Endothelial cell of umbilical vein (primary cell): Measurements from ENCODE around the gene ATXN7L1.

Experiments used
- EZH2 ChIP-seq: IDR thresholded peaks from 2 replicates; pipeline ENCODE4 v1.6.1; 2012; ENCODE audit warnings: borderline replicate concordance, low read depth, mild to moderate bottlenecking, moderate library complexity, low read length, inconsistent platforms; ENCODE audit not compliant: severe bottlenecking
- FOS ChIP-seq: IDR thresholded peaks from 2 replicates; pipeline ENCODE4 v1.6.1; 2011; ENCODE audit warnings: mild to moderate bottlenecking, low read length, moderate library complexity, borderline replicate concordance; ENCODE audit not compliant: insufficient read depth
- MYC ChIP-seq: IDR thresholded peaks from one replicate; pipeline ENCODE4 v1.6.1; 2011; ENCODE audit warnings: mild to moderate bottlenecking, low read depth, low read length
- POLR2A ChIP-seq: IDR thresholded peaks from 2 replicates; pipeline ENCODE4 v1.6.1; 2012; ENCODE audit warnings: low read depth, mild to moderate bottlenecking, control low read depth, low read length
- POLR2AphosphoS5 ChIP-seq: IDR thresholded peaks from 2 replicates; pipeline ENCODE4 v1.6.1; 2012; ENCODE audit warnings: low read depth, mild to moderate bottlenecking, control low read depth, low read length, moderate library complexity; ENCODE audit not compliant: insufficient read depth
- TF ChIP-seq, protein P1 (sequence below): IDR thresholded peaks from 2 replicates; pipeline ENCODE4 v1.6.1; 2011; ENCODE audit not compliant: insufficient read depth, insufficient read length
- TF ChIP-seq, protein P2 (sequence below), 2 donors: IDR thresholded peaks; 1 replicate in 1 of 2; 2 replicates in 1 of 2; pipeline ENCODE4 v1.5.1; 2011; ENCODE audit warnings: low read length in 2 of 2, mild to moderate bottlenecking in 2 of 2, moderate library complexity in 2 of 2, control low read depth in 1 of 2, inconsistent platforms in 1 of 2, low read depth in 1 of 2; ENCODE audit not compliant: insufficient read depth in 1 of 2; ENCODE audit errors: extremely low read depth in 1 of 2

DNA sequence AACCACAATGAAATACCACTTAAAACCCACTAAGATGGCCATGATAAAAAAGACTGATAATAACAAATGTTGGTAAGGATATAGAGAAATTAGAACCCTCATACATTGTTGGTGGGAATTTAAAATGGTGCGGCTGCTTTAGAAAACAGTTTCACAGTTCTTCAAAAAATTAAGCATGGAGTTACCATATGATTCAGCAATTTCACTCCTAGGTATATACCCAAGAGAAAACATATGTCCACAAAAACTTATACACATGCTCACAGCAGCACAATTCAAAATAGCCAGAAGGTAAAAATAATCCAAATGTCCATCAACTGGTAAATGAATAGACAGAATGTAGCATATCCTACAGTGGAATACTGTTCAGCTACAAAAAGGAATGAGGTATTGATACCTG lies 30.0 kb downstream of the ATXN7L1 start:
- TF ChIP-seq, protein P1, sequence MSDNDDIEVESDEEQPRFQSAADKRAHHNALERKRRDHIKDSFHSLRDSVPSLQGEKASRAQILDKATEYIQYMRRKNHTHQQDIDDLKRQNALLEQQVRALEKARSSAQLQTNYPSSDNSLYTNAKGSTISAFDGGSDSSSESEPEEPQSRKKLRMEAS = no peak
- TF ChIP-seq, protein P2, sequence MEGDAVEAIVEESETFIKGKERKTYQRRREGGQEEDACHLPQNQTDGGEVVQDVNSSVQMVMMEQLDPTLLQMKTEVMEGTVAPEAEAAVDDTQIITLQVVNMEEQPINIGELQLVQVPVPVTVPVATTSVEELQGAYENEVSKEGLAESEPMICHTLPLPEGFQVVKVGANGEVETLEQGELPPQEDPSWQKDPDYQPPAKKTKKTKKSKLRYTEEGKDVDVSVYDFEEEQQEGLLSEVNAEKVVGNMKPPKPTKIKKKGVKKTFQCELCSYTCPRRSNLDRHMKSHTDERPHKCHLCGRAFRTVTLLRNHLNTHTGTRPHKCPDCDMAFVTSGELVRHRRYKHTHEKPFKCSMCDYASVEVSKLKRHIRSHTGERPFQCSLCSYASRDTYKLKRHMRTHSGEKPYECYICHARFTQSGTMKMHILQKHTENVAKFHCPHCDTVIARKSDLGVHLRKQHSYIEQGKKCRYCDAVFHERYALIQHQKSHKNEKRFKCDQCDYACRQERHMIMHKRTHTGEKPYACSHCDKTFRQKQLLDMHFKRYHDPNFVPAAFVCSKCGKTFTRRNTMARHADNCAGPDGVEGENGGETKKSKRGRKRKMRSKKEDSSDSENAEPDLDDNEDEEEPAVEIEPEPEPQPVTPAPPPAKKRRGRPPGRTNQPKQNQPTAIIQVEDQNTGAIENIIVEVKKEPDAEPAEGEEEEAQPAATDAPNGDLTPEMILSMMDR (IDR thresholded peaks at IDR 0.05; ENCODE audit: extremely low read depth in 1 of 2, insufficient read depth in 1 of 2, low read depth in 1 of 2, low read length in 2 of 2) = no peak
- no peak for TF ChIP-seq POLR2AphosphoS5
- TF ChIP-seq POLR2A = no peak
- no peak for TF ChIP-seq MYC
- no peak for TF ChIP-seq EZH2
- TF ChIP-seq FOS = no peak
